Kidney glomerular epithelial cell (primary cell): ENCODE measurements around the gene IL1F10.

Experiments
- DNase-seq: peaks from one replicate; lab custom pipeline; 2025; lab: John Stamatoyannopoulos, UW

IL1F10 gene, protein sequence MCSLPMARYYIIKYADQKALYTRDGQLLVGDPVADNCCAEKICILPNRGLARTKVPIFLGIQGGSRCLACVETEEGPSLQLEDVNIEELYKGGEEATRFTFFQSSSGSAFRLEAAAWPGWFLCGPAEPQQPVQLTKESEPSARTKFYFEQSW

DNA sequence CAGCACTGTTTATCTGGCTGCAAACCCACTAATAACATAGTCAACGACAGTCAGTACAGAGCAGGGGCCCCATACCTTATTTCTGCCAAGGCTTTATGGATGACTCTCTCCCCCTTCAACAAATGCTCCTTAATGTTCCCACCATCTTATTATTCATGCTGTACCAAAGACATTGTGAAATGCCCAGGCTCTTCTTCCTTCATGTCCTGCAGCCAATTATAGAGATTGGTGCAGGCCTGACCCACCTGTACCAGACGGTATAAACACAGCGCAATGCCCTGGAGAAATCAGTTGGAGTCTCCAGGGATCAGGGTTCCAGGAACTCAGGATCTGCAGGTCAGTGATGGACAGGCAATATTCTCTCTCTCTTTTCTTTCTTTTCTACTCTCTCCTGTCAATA, at the start of gene IL1F10:
IL1F10 (plus strand) TSS at position 290 of the 400 bp plus-strand sequence. CDS start 4,769 bp downstream, outside the sequence.
- no peak for DNase-seq

DNA sequence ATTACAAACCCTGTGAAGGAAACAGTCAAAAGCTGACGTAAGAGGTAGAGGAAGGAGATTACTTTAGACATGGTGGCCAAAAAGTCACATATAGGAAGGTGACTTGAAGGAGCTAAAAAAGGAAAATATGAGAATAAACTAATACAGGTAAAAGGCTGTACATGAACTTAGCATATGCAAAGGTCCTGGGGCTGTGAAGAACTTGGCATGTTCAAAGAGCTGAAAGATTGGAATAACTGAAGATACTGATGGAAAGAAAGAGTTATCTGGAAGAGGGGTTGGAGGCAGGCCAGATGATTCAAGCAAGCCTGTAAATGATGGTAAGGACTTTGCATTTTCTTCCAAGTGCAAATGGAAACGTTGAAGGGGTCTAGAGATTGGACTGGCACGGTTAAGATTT, 49.3 kb upstream of the IL1F10 start:
- DNase-seq = no peak

DNA sequence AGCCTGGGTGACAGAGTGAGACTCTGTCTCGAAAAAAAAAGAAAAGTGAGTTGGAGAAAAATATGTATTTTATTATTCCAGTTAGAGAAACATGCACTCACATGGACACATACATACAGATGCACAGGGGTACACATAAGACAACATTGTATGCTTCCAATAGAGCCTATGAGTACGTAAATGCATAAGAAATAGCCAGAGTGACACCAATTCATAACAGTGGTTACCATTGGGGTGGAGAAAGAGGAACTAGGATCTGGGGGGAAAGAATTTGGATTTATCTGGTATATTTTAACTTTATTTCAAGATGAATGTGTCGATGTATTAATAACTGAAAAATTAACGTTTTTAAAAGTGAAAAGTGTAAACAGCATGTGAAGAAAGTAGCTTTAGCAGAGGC, 46.5 kb upstream of the IL1F10 start:
- no peak for DNase-seq

DNA sequence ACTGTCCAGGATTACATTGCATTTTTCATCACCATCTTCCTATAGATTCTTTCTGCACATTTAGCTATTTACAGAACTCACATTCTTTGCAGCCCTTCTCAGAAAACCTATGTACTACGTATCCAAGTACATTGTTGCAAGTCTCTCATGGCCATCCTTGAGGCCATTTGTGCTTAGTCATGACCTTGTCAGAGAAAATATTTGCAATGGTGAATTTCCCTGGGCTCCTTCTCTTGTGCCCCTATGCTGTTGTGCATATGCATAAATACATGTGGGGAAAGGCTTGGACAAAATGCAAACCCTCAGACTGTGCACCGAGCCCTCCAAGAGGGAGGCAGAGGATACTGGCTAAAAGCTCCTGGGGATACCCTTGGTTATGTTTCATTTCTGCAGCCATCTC, 43.0 kb upstream of the IL1F10 start:
- DNase-seq = no peak

DNA sequence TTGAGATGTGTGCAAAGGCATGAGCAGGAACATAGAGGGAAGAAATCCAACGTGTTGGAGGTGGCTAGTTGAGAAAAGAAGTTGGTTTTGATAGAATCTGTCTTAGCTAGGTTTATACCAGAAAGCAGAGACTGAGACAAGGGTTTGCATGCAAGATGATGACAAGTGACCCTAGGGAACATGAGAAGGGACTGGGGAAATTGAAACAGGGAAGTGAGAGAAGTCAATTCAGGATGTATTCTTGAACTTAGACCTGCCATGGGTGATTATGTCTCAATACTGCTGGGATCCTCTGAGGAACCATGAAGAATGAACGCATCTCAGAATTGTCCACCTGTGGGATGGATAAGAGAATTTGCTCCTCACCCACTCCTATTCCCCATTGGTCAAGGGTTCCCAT, 42.0 kb upstream of the IL1F10 start:
- no peak for DNase-seq

DNA sequence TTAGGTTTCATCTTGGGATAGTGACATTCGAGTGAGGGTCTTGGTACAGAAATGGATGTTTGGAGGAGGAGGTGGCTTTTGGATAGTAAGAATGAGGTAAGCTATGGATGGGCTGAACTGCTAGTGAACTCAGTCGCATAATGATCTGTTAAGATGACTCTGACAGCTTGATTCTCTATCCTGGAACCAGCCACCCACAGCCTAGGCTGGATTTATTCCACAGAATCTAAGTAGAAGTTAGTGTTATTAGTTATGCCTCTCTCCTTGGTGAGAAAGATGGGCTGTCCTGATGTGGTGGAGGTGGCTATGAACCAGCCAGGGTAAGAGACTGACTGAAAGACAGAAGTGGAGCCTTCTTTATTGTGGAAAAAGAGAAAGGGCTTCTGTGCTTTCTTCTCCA, 40.1 kb upstream of the IL1F10 start:
- DNase-seq = no peak

DNA sequence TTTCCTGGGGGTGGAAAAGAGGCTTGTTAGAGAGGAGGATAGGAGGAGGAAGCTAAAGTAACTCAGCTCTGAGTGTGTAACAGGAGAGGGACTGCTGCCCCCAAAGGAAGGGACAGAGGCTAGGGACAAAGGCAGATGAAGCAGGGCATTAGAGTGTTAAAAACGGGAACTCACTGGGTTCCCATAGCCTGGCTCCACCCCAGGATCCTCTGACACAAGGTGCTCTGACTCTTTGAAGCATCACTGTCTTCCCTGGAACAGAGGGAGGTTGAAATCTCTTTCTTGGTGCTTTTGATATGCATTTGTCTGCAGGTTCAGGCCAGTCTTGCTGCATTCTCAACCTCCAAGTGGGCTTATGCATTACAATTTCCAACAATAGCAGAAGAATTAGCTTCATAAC, 39.7 kb upstream of the IL1F10 start:
- DNase-seq = no peak

DNA sequence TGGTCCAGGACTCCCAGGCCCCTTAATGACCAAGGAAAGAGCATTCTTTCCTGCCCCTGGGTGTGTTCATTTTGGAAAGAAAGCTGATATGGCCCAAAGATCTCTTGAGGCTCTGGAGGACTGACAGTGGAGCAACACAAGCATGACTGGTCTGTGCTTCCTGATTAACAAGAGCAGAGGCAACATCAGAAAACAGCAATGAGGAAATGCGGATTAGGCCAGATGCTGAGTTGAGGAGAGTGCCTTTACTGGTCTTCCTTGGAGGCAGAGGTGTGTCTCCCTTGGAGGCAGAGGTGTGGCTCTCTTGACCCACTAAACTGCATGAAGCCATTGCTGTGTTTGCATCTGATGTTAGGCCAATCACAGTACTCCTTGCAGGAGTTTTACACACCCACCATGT, 35.0 kb upstream of the IL1F10 start:
- DNase-seq = no peak

DNA sequence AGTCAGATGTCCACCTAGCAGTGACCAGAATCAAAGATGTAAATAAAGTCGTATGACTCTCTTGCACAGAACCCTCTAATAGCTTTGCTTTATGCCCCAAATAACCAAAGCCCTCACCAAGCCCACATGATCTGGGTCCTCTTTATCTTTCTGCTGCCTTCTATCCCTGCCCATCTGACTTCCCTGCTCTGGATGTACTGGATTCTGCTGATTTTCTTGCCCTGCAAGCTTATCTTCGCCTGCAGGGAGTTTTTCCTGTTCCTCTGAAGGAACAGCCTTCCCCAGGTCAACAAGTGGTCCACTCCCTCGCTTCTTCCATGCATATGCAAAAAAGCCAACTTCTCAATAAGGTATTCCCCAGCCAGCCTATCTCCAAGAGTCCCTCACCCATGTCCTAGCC, 33.8 kb upstream of the IL1F10 start:
- DNase-seq = no peak

DNA sequence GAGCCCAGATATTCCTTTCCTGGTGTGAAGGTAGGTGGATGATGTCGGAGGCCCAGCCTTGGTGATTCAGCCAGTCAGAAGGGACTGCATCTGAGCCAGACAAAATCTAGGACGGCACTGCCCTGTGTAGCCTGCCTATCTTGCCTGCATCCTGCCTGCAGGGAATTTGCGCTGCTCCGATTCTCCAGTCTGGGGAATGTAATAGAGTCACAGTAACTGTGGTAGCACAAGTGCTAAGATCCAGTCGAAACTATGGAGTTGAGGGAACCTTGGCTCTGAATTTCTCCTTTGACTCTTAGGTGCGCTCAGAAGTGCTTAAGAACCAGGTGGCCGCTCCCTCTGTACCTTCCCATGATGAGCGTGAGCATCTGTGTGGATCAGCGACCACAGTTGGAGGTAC, 31.0 kb upstream of the IL1F10 start:
- DNase-seq = no peak

DNA sequence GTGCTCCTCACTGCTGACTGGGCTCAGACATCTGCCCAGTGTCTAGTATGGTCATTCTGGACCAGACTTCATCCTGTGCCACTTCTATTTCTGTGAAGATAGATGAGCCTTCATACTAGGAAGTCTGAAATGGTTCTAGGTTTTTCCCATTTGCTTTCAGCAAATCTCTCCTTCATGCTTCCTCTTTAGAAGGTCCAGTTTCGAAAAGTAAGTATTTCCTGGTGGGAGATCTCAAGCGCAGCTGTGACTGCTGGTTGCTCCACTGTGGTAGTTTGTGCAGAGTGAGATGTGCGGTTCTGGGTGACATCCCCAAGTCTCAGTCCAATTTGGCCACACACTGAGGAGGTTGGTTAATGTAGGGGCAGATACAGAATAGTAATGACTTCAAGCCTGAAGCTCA, 29.5 kb upstream of the IL1F10 start:
- no peak for DNase-seq

DNA sequence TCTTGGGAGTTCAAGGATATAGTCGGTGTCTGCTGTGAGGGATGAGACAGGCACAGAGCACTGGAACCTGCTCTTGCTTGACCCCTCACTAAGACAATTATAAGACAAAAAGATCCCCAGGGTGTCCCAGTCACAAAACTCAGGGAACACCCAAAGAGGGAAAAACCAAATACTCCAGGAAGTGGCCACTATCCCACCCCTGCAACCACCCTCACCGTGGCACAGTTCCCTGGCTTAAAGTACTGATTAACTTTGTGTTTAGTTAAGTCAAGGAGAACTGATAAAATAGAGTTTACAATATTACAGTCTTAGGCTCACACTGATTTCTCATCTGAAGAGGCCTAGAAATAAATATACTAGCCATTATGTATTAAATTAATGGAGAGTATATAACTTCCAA, 28.6 kb upstream of the IL1F10 start:
- DNase-seq = no peak

DNA sequence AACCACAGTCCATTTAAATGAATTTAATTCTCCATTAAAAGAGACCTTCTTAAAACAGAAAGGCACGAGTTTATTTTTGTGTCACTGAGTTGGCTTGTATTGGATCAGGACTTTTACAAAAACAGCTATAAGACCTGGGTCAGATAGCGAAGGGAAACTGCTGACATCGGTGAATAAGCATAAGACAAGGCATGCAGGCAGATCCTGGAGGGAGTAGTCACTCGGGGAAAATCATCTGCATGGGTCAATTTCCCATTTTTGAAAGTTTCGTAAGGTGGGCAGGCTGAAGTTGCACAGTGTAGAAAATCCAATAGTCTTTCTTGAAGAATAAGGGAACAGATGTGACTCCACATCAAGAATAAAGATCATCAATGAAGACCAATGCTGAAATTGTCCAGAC, 28.1 kb upstream of the IL1F10 start:
- no peak for DNase-seq

DNA sequence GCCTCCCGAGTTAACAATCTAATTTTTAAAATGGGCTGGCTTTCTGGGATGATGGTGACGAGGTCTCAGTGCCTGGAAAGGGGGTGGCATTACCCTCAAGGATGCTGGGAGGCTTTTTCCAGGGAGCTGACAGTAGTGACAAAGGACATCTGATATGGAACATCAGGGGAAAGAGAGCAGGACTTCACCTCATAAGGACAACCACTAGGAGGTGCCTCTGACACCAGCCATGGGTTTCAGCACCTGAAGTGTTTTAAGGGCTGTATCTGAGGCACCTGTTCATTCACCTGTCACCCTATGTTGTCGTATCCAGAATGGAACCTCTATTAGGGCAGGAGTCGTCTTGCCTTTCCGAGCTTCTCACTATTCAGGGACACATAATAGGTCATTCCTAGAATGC, 25.9 kb upstream of the IL1F10 start:
- no peak for DNase-seq

DNA sequence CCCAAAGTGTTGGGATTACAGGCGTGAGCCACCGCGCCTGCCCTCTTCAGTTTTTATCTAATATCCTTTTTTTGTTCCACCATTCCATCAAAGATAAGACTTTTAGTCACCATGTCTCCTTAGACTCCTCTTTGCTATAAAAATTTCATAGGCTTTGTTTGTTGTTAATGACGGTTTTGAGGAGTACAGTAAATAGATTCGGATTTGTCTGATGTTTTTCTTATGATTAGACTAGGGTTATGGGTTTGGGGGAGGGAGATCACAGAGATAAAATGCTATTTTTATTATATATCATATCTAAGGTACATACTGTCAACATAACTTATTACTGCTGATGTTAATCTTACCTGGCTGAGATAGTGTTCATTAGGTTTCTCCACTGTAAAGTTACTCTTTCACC, 21.3 kb upstream of the IL1F10 start:
- DNase-seq = no peak

DNA sequence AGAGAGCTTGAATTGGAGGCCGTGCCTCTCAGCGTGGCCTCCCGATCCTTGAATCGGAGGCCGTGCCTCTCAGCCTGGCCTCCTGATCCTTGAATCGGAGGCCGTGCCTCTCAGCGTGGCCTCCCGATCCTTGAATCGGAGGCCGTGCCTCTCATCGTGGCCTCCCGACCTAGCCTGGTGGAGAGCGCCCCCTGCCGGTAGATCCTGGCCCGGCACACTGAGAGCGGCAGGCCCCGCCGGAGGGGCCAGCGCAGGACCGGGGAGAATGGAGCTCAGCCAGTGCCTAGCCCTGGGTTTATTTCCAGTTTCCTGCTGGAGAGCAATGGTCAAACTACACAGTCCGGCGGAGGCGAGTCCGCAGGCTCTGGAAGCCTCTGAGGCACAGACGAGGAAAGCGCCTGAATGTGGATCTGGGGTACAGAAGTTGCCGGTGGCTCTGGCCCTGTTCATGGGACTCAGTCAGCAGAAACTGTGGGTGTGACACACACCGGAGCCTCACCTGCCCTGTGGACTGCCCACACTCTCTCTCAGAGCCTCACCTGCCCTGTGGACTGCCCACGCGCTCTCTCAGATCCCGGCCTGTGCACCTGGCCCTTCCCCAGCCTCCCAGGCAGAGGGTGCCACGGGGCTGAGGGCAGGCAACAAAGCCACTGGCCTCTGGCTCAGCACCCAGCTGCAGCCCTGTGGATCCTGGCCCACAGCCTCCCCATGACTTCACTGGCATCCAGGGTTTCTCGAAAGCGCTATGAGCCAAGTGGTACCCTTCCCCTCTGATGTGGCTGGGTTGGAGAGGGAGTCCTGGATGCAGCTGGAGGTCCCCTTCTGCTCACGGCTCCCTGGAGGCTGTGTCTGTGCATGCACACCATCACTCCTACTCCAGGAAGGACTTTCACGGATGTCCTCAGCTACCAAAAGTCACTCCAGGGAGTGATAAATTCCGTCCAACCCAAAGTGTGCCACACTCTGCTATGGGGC, 16.6 kb upstream of the IL1F10 start:
- no peak for DNase-seq

DNA sequence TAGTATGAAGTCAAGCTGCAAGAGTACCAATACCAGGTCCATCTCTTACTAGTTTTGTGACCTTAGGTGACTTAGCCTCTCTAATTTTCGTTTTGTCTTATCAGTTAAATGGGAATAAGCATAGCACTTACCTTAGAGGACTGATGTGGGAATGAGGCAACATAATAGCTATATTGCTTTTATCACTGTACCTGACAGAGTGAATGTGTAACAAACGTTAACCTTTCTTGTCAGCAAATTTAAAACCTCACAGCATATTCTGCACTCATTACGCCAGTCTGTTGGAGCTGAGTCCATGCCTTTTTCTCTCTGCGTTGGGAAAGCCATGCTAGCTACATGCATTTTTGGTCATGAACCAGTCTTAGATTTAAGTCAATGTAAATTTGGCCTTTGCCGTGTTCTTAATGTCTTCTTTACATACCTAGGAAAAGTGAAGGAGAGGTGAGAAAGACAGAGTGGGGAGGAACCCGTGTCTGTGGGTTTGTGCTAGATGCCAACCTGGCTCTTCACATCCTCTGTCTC, 15.3 kb upstream of the IL1F10 start, which contains the start of gene IL36B:
IL36B (minus strand) TSS at position 472 of the 522 bp plus-strand sequence.
- no peak for DNase-seq

DNA sequence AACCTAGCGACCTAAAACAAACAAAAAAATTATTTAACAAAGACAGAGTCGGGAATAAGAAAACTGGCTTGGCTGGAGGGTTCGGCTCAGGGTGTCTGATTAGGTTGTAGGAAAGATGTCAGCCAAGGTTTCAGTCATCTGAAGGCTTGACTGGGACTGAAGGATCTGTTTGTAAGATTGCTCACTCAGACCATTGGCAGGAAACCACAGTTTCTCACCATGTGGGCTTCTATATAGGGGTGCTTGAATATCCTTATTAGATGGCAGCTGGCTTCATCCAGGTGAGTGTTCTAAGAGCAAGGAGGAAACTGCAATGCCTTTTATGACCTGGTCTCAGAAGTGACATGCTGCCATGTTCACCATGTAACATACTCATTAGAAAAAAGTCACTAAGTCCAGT, 14.1 kb upstream of the IL1F10 start:
- no peak for DNase-seq

DNA sequence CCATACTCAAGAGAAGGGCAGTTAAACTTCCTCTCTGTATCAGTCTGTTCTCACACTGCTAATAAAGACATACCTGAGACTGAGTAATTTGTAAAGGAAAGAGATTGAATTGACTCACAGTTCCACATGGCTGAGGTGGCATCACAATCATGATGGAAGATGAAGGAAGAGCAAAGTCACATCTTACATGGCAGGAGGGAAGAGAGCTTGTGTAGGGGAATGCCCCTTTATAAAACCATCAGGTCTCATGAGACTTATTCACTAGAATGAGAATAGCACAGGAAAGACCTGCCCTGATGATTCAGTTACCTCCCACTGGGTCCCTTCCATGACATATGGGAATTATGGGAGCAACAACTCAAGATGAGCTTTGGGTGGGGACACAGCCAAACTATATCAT, 13.7 kb upstream of the IL1F10 start:
- DNase-seq = no peak

DNA sequence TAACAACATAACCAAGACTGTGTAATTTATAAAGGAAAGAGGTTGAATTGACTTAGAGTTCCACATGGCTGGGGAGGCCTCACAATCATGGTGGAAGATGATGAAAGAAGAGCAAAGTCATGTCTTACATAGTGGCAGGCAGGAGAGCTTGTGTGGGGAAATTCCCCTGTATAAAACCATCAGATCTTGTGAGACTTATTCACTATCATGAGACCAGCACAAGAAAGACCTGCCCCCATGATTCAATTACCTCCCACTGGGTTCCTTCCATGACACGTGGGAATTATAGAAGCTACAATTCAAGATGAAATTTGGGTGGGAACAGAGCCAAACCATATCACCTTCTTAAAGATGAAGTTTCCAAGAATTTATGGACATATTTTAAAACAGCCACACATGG, 11.2 kb upstream of the IL1F10 start:
- no peak for DNase-seq

DNA sequence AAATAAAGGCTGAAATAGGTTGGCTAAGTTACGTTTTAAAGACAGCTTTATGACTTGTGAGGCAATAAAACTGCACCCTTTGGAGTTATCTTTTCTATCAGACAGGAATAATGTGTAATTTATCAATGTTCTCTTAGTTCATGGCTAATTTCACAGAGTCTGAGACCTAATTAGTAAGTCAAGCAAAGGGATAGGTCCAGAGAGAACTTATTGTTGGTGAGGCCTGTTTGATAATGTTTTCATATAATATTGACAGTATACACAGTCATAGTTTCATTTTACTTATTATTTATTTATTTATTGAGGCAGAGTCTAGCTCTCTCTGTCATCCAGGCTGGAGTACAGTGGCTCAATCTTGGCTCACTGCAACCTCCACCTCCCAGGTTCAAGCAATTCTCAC, 10.7 kb upstream of the IL1F10 start:
- DNase-seq = no peak

DNA sequence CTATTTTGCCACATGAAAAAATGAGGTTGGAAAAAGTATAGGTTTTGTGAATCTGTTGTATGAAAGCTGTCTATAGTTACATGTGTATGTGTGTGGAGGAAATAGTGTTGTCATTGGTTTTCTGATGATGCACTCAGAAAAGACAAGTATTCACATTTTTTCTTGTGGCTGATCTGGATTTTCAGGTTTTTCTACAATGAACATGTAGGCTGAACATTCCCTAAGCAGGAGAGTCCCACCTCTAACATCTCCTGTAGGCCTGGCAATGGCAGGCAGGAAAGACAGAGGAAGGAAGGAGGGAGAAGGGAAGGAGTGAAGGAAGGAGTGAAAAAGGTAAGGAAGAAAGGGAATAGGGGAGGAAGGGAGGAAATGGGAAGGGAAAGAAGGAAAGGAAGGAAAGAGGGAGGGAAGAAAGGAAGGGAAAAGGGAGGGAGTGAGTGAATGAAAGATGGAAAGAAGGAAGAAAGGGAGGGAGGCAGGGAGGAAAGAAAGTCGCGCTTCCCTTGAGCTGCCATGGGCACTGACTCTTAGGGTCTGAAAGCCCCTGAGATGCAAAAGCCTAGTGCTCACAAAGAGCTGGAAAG, 9.3 kb upstream of the IL1F10 start:
- no peak for DNase-seq
